MM.1S (cell line): Measurements from ENCODE around the gene PTPRN2.

Experiments
- CTCF ChIP-seq: fragments of 300-600 bp; sonication (generic); IDR thresholded peaks from 2 replicates; pipeline ENCODE4 v1.5.1; 2016; ENCODE audit warnings: antibody characterized with exemption, low read length, mixed read lengths
- EZH2 ChIP-seq: fragments of 300-600 bp; sonication (generic); optimal IDR thresholded peaks from 2 replicates; pipeline ENCODE3; 2017; ENCODE audit warnings: low read depth, mild to moderate bottlenecking, antibody characterized with exemption, low read length, mixed read lengths
- EZH2phosphoT487 ChIP-seq: fragments of 300-600 bp; sonication (generic); IDR thresholded peaks from 2 replicates; pipeline ENCODE4 v1.6.1; 2018; ENCODE audit warnings: antibody characterized with exemption, low read length

- TF ChIP-seq CTCF (no peak), EZH2 (no peak), EZH2phosphoT487 (no peak)
Observed at GRCh38 chr7:157517782-157518513, 1069.7 kb downstream of the PTPRN2 start.
